Activated CD4-positive, alpha-beta memory T cell treated with anti-CD3 and anti-CD28 coated beads, Interleukin-2, amount 10 ng/mL, durations not matched to agents 7 days and 5 days (primary cell): ENCODE data around the gene ENKD1. TPM values are rescaled to one million over a fixed set of nuclear protein-coding genes. Genes with fewer than 3 reads are reported as not detected.

Source experiments
- CTCF ChIA-PET: fragments of 350-600 bp; sonication (Branson Sonifier 250); formaldehyde crosslinking; loops from one replicate; lab custom pipeline; 2021; ENCODE audit warnings: antibody characterized with exemption, inconsistent platforms; lab: Charles Lee
- POLR2A ChIA-PET: fragments of 350-600 bp; sonication (Branson Sonifier 250); formaldehyde crosslinking; loops from one replicate; lab custom pipeline; 2021; ENCODE audit warnings: antibody characterized with exemption; lab: Charles Lee
- DNase-seq: peaks from one replicate; pipeline ENCODE4 v3.0.0-alpha.2; 2020
- H3K27ac Mint-ChIP-seq: one replicate; pipeline ENCODE4 v1.8.0; 2021; ENCODE audit warnings: mild to moderate bottlenecking, mixed read lengths
- H3K27me3 Mint-ChIP-seq: one replicate; pipeline ENCODE4 v1.8.0; 2021; ENCODE audit warnings: mixed read lengths
- H3K36me3 Mint-ChIP-seq: one replicate; pipeline ENCODE4 v1.8.0; 2021; ENCODE audit warnings: low read depth, mixed read lengths
- H3K4me1 Mint-ChIP-seq: one replicate; pipeline ENCODE4 v1.8.0; 2021; ENCODE audit warnings: mixed read lengths
- H3K4me3 Mint-ChIP-seq: one replicate; pipeline ENCODE4 v1.8.0; 2021; ENCODE audit warnings: mild to moderate bottlenecking, mixed read lengths
- H3K9me3 Mint-ChIP-seq: one replicate; pipeline ENCODE4 v1.8.0; 2021; ENCODE audit warnings: mixed read lengths
- total RNA-seq, 2 experiments: library from RNA; stranded (reverse); gene quantifications; one replicate each; pipeline ENCODE4 v1.2.3, GENCODE V29; 2021

Gene ENKD1
- total RNA-seq, 2 experiments from 2014 or later = 7.4 to 8.1 TPM

DNA sequence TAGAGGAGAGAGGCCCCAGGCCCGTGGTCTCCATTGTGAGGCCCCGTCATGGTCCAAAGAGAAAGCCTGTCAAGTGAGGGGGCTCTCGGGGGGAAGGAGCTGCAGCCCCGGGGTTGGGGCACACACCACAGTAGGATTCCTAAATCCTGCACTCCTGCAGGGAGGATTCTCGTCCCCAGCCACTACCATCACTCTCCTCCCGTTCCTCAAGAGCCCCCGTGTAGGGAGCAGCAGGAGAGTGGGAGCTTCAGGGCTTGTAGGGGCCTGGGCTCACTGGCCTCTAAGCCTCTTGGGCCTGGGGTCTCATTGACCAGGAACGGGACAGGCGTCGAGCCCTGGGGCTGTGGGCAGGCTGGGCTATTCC is 885 bp upstream of the ENKD1 start:
- no peak for DNase-seq
- H3K4me1 Mint-ChIP-seq = peaks cover 28% of the 10 kb centered on the region
- no peak overlapping the region for H3K27ac Mint-ChIP-seq
- H3K36me3 Mint-ChIP-seq = no peaks in the 10 kb centered on the region
- CTCF ChIA-PET = interaction anchor here (0.5 to 16.7 kb wide), 20 partner anchors 7 to 374 kb away, joined by 3 to 179 read pairs (median 4); partner anchors contain the start of genes ACD, ATP6V0D1, CARMIL2 and CTCF
- H3K9me3 Mint-ChIP-seq = no peaks in the 10 kb centered on the region
- H3K4me3 Mint-ChIP-seq = peak overlapping the region; percentile 86
- POLR2A ChIA-PET = interaction anchor here (1.0 to 3.5 kb wide), 12 partner anchors 8 to 186 kb away, joined by 3 to 12 read pairs (median 5); partner anchors contain the start of genes ATP6V0D1, CARMIL2, CTCF and GFOD2
- H3K27me3 Mint-ChIP-seq = no peaks in the 10 kb centered on the region

GRCh38 chr16:67666032-67666551 is 458 bp downstream of the ENKD1 start:
- no peak for DNase-seq
- Mint-ChIP-seq H3K4me3 (peak overlapping the region; percentile 65), H3K9me3 (no peaks in the 10 kb centered on the region), H3K27ac (no peak overlapping the region), H3K27me3 (no peaks in the 10 kb centered on the region), H3K4me1 (peaks cover 34% of the 10 kb centered on the region), H3K36me3 (no peaks in the 10 kb centered on the region)
- ChIA-PET POLR2A (interaction anchor here (1.6 to 3.7 kb wide), 6 partner anchors 21 to 145 kb away, joined by 5 to 15 read pairs (median 10); partner anchors contain the start of genes CARMIL2, CTCF and GFOD2), CTCF (interaction anchor here (1.6 to 16.7 kb wide), 8 partner anchors 21 to 185 kb away, joined by 3 to 179 read pairs (median 14); partner anchors contain the start of genes ATP6V0D1, CARMIL2 and CTCF)

GRCh38 chr16:67665598-67665997 is 952 bp downstream of the ENKD1 start:
- POLR2A ChIA-PET = interaction anchor here (0.8 to 3.7 kb wide), 4 partner anchors 20 to 190 kb away, joined by 3 to 15 read pairs (median 10); partner anchors contain the start of genes CARMIL2, CTCF and GFOD2
- no peak for DNase-seq
- H3K4me1 Mint-ChIP-seq = peaks cover 35% of the 10 kb centered on the region
- H3K36me3 Mint-ChIP-seq = no peaks in the 10 kb centered on the region
- no peaks in the 10 kb centered on the region for H3K9me3 Mint-ChIP-seq
- H3K27ac Mint-ChIP-seq = no peak overlapping the region
- no peaks in the 10 kb centered on the region for H3K27me3 Mint-ChIP-seq
- peak overlapping the region; percentile 65 for H3K4me3 Mint-ChIP-seq
- CTCF ChIA-PET = interaction anchor here (1.6 to 16.7 kb wide), 5 partner anchors 20 to 184 kb away, joined by 3 to 179 read pairs (median 15); partner anchors contain the start of genes ATP6V0D1 and CARMIL2

DNA sequence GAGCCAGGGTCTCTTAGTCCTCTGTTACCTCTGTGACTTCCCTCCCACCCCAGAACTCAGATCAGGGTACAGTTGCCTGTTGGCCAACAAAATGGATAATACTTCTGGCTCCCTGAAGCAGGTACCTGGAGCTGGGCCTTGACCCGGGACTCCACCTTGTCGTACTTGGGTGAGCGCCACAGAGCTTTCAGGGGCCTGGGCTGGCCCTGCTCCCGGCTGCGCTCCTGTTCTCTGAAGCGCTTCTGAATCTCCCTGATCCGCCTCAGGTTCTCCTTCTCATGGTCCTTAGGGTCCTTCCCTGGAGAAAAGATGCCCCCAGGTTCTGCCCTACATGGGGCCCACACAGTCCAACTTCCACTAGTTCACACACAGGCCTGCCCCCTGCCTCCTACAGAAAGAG is 1.7 kb downstream of the ENKD1 start:
- Mint-ChIP-seq H3K4me3 (peak overlapping the region; percentile 4), H3K9me3 (no peaks in the 10 kb centered on the region), H3K27me3 (no peaks in the 10 kb centered on the region), H3K4me1 (peaks cover 35% of the 10 kb centered on the region), H3K27ac (no peak overlapping the region), H3K36me3 (no peaks in the 10 kb centered on the region)
- CTCF ChIA-PET = interaction anchor here (1.6 to 16.7 kb wide), 5 partner anchors 21 to 152 kb away, joined by 3 to 179 read pairs (median 8); partner anchors contain the start of gene CARMIL2
- no peak for DNase-seq
- POLR2A ChIA-PET = interaction anchor here (0.8 to 3.7 kb wide), 3 partner anchors 19 to 190 kb away, joined by 3 to 15 read pairs (median 12); partner anchors contain the start of genes CARMIL2 and CTCF

DNA sequence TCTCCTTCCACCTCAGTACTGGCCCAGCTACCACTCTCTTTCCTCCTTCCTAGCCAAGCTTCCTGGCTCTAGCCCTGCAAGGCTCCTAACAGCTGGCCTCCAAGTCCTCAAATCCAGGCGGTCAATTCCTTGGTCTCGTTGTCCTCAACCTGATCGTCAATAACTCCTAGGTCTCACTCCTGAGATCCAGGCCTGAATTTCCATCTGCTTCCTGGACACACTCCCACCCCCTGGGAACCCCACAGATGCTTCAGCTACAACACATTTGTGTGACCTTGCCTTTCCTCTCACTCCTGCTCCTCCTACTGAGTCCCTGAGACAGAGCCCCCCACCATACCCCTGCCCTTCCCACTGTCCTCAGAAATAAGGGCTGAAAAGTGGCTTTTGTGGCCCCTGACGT is 2.3 kb downstream of the ENKD1 start:
- ChIA-PET POLR2A (interaction anchor here (1.2 to 3.7 kb wide), 3 partner anchors 19 to 143 kb away, joined by 4 to 15 read pairs (median 4); partner anchors contain the start of gene CARMIL2), CTCF (interaction anchor here (0.9 to 16.7 kb wide), 9 partner anchors 20 to 271 kb away, joined by 3 to 179 read pairs (median 8); partner anchors contain the start of genes CARMIL2, CENPT and CTCF)
- H3K27me3 Mint-ChIP-seq = no peaks in the 10 kb centered on the region
- peaks cover 5% of the 10 kb centered on the region for H3K36me3 Mint-ChIP-seq
- no peak for DNase-seq
- H3K4me3 Mint-ChIP-seq = no peak overlapping the region
- H3K4me1 Mint-ChIP-seq = peaks cover 39% of the 10 kb centered on the region
- H3K27ac Mint-ChIP-seq = no peak overlapping the region
- no peaks in the 10 kb centered on the region for H3K9me3 Mint-ChIP-seq

GRCh38 chr16:67663877-67664222 is 2.7 kb downstream of the ENKD1 start:
- no peaks in the 10 kb centered on the region for H3K9me3 Mint-ChIP-seq
- ChIA-PET POLR2A (interaction anchor here (1.2 to 3.7 kb wide), 3 partner anchors 18 to 143 kb away, joined by 4 to 15 read pairs (median 4); partner anchors contain the start of gene CARMIL2), CTCF (interaction anchor here (0.9 to 16.7 kb wide), 10 partner anchors 9 to 271 kb away, joined by 3 to 179 read pairs (median 7); partner anchors contain the start of genes CARMIL2, CENPT and CTCF)
- H3K4me3 Mint-ChIP-seq = no peak overlapping the region
- no peak overlapping the region for H3K27ac Mint-ChIP-seq
- H3K36me3 Mint-ChIP-seq = peaks cover 9% of the 10 kb centered on the region
- no peaks in the 10 kb centered on the region for H3K27me3 Mint-ChIP-seq
- peaks cover 43% of the 10 kb centered on the region for H3K4me1 Mint-ChIP-seq
- DNase-seq = no peak

- Mint-ChIP-seq H3K4me1 (peaks cover 48% of the 10 kb centered on the region), H3K27me3 (no peaks in the 10 kb centered on the region), H3K36me3 (peaks cover 9% of the 10 kb centered on the region), H3K4me3 (no peak overlapping the region), H3K27ac (no peak overlapping the region), H3K9me3 (no peaks in the 10 kb centered on the region)
- ChIA-PET CTCF (interaction anchor here (0.7 to 16.7 kb wide), 15 partner anchors 9 to 272 kb away, joined by 3 to 179 read pairs (median 5); partner anchors contain the start of genes ATP6V0D1, CARMIL2, CENPT and CTCF), POLR2A (interaction anchor here (0.8 to 3.7 kb wide), 4 partner anchors 18 to 142 kb away, joined by 3 to 15 read pairs (median 4); partner anchors contain the start of gene CARMIL2)
- DNase-seq = peak; percentile 45
Measured at GRCh38 chr16:67663151-67663876, 3.2 kb downstream of the ENKD1 start.

DNA sequence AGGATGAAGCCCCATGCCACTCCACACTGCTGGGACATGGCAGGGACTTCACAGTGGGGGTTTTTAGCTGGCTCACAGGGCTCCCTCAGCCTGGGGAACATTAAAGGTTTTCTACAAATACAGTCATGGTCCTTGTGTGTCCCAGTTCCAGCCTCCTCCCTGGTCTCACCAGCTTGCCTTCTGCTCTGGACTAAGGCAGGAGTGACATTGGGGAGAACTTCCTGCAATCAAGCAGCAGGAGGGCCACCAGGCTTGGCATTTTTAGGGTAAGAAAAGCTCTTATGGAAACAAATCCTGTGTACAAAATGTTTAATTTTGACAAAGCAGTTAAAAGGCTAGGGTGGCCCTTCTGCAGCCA is 3.9 kb downstream of the ENKD1 start:
- POLR2A ChIA-PET = interaction anchor here (0.8 to 0.9 kb wide), 2 partner anchors 28 to 109 kb away, joined by 3 read pairs; no protein-coding TSS in a partner anchor
- H3K27me3 Mint-ChIP-seq = no peaks in the 10 kb centered on the region
- no peak overlapping the region for H3K27ac Mint-ChIP-seq
- H3K4me1 Mint-ChIP-seq = peaks cover 48% of the 10 kb centered on the region
- H3K9me3 Mint-ChIP-seq = no peaks in the 10 kb centered on the region
- H3K4me3 Mint-ChIP-seq = no peak overlapping the region
- CTCF ChIA-PET = interaction anchor here (0.7 to 16.7 kb wide), 13 partner anchors 10 to 273 kb away, joined by 3 to 179 read pairs (median 5); partner anchors contain the start of genes ATP6V0D1, CARMIL2, CENPT and CTCF
- H3K36me3 Mint-ChIP-seq = peaks cover 13% of the 10 kb centered on the region
- DNase-seq = no peak

DNA sequence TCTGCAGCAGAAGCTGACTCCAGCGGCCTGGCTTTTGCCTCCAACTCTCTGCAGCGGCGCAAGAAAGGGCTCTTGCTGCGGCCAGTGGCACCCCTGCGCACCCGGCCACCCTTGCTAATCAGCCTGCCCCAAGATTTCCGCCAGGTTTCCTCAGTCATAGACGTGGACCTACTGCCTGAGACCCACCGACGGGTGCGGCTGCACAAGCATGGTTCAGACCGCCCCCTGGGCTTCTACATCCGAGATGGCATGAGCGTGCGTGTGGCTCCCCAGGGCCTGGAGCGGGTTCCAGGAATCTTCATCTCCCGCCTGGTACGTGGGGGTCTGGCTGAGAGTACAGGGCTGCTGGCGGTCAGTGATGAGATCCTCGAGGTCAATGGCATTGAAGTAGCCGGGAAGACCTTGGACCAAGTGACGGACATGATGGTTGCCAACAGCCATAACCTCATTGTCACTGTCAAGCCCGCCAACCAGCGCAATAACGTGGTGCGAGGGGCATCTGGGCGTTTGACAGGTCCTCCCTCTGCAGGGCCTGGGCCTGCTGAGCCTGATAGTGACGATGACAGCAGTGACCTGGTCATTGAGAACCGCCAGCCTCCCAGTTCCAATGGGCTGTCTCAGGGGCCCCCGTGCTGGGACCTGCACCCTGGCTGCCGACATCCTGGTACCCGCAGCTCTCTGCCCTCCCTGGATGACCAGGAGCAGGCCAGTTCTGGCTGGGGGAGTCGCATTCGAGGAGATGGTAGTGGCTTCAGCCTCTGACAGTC is 4.5 kb downstream of the ENKD1 start:
- Mint-ChIP-seq H3K36me3 (peaks cover 16% of the 10 kb centered on the region), H3K27me3 (no peaks in the 10 kb centered on the region), H3K27ac (no peak overlapping the region), H3K4me1 (peaks cover 42% of the 10 kb centered on the region), H3K4me3 (peak overlapping the region; percentile 89), H3K9me3 (no peaks in the 10 kb centered on the region)
- DNase-seq = no peak
- ChIA-PET POLR2A (interaction anchor here (0.9 to 6.6 kb wide), 3 partner anchors 16 to 114 kb away, joined by 3 to 109 read pairs (median 16); partner anchors contain the start of gene CARMIL2), CTCF (interaction anchor here (1.0 to 16.7 kb wide), 11 partner anchors 11 to 186 kb away, joined by 3 to 179 read pairs (median 6); partner anchors contain the start of genes ATP6V0D1, CARMIL2, CENPT and CTCF)

DNA sequence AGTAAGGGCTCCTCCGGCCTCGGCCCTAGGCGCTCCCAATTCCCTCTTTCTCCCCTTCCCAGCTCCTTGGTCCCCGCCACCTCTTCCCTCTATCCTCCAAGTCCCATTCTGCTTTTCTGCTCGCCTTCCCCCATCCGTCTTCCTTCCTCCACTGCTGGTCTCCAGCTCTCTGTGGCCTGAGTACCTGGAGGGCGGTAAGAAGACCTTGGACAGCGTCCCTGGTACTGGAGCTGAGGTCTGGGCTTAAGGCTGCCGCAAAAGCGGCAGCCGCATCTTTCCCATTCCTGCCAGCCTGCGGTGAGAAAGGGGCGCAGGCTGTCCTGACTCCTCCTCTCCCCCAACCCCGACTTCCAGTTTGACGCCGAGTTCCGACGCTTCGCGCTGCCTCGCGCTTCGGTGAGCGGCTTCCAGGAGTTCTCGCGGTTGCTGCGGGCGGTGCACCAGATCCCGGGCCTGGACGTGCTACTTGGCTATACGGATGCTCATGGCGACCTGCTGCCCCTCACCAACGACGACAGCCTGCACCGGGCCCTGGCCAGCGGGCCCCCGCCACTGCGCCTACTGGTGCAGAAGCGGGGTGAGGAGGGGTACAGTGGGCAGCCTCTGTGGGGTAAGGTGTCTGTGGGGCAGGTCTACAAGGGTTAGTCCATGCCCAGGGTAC is 5.3 kb downstream of the ENKD1 start:
- DNase-seq = peak; percentile 47

DNA sequence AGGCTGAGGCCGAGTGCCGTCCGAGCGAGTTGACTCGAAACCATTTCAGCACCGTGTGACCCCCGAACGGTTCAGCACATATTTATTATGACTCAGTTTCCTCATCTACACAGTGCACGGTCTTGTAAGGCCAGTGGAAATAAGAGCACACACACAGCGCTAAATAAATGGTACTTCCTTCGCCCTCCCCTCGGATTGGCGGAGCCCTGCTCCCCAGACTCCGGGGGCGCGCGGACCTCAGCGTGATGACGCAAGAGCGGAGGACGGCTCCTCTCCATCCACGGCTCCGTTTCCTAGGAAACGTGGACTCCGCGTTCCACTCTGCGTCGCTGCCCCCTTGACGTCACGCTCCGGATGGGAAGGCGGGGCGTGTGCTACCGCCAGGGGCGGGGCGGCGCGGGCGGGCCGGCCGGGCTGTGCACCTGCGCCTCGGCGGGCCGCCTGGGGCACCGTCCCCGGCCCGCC is 6.0 kb downstream of the ENKD1 start, which contains the start of gene PARD6A:
PARD6A (plus strand) TSS at position 397 of the 465 bp plus-strand sequence. CDS start 79 bp downstream, outside the sequence.
- H3K4me3 Mint-ChIP-seq = peak within 1 kb of the TSS; percentile 89
- H3K36me3 Mint-ChIP-seq = peaks cover 24% of the 10 kb centered on the region
- peaks cover 35% of the 10 kb centered on the region for H3K4me1 Mint-ChIP-seq
- H3K27ac Mint-ChIP-seq = peak within 1 kb of the TSS; percentile 96
- CTCF ChIA-PET = interaction anchor here (0.5 to 16.7 kb wide), 12 partner anchors 8 to 809 kb away, joined by 3 to 179 read pairs (median 4); partner anchors contain the start of genes ATP6V0D1, CARMIL2, CTCF and RANBP10
- H3K27me3 Mint-ChIP-seq = no peaks in the 10 kb centered on the region
- POLR2A ChIA-PET = interaction anchor here (0.6 to 6.6 kb wide), 23 partner anchors 9 to 425 kb away, joined by 3 to 109 read pairs (median 5); partner anchors contain the start of genes ATP6V0D1, CARMIL2, CTCF and GFOD2
- peak; percentile 97 for DNase-seq
- H3K9me3 Mint-ChIP-seq = no peaks in the 10 kb centered on the region

More for the DNA sequence above, 5.3 kb downstream of the ENKD1 start:
- Mint-ChIP-seq H3K9me3 (no peaks in the 10 kb centered on the region), H3K27ac (peak overlapping the region; percentile 78), H3K36me3 (peaks cover 19% of the 10 kb centered on the region), H3K27me3 (no peaks in the 10 kb centered on the region), H3K4me1 (peaks cover 37% of the 10 kb centered on the region), H3K4me3 (peak overlapping the region; percentile 89)
- ChIA-PET CTCF (interaction anchor here (0.5 to 16.7 kb wide), 3 partner anchors 114 to 808 kb away, joined by 4 to 179 read pairs (median 36); no protein-coding TSS in a partner anchor), POLR2A (interaction anchor here (0.7 to 6.6 kb wide), 11 partner anchors 10 to 424 kb away, joined by 3 to 109 read pairs (median 7); partner anchors contain the start of genes ATP6V0D1, CARMIL2, CTCF and NFATC3)
